Activated CD8-positive, alpha-beta memory T cell treated with anti-CD3 and anti-CD28 coated beads for 1 hour (primary cell): ENCODE results near the gene CGNL1.

Experiments
- DNase-seq, 2 donors: peaks; one replicate each; pipeline ENCODE4 v3.0.0-alpha.2; 2020; ENCODE audit warnings: low read depth in 1 of 2; ENCODE audit errors: extremely low read depth in 1 of 2

The CGNL1 gene

DNA sequence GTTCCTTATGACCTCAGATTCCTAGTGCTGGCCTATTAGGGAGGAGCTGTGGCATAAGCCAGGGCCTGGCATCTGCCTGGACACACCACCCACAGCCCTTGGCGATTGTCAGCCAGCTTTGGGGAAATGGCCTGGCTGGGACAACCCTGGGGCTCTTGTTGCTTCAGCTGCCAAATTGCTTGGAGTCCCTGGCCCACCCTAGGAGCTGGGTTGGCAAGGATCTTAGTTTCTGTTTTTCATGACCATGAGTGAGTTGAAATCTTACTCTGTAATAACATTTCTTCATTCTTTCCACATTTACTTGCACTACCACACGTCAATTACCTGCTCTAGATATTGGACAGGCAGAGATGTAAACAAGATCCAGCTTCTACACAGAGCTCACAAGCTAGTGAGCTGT lies 213.4 kb downstream of the CGNL1 start:
- no peak for DNase-seq

DNA sequence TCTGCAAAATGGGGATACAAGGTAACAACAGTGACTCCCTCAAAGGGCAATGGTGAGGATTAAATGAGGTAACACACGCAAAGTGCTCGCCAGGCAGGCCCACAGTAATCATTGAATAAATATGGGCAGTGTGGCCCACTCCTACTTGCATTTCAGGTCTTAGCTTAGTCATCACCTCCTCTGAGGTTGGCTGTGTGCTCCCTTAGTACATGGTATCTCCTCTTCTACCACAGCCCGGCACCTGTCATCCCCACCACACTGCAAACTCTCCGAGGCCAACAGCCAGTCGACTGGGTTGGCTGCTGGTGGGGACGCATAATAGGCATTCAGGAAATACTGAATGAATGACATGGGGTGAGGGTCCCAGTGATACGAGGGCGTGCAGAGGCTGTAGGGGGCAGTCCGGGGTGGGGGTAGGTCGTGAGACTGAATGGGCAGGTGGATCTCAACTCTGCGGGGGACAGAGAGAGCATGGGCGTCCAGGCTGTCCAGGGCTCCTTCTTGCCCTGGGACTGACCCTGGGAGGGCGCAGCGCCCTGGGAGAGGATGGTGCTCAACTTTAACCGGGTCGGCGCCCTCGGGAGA lies 215.0 kb downstream of the CGNL1 start:
- no peak for DNase-seq

DNA sequence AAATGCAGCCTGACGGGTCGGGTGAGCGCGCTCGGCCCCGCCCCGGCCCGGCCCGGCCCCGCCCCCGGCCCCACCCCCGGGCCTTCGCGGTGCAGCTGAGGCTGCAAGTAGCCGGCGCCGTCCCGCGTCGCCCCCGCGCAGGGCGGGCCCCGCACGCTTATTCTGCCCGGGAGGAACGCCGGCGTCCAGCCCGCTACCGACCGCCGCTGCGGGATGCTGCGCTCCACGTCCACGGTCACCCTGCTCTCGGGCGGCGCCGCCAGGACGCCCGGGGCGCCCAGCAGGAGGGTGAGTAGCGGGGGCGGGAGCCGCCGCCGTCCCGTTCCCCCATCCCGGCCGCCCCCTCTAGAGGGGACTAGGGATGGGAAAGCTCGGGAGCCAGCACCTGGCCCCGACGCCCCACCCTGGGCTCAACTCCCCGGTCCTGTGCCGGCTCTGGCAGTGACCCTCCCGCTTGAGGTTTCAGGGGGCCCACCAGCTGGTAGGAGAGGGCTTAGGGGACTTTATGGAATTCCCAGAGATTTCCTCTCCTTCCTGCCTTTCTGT lies 215.6 kb downstream of the CGNL1 start, which contains the start of gene MYZAP:
TSS of gene MYZAP (plus strand) at position 83 of the 546 bp plus-strand sequence. CDS start at position 214, 131 bp downstream.
- DNase-seq, result no peak

DNA sequence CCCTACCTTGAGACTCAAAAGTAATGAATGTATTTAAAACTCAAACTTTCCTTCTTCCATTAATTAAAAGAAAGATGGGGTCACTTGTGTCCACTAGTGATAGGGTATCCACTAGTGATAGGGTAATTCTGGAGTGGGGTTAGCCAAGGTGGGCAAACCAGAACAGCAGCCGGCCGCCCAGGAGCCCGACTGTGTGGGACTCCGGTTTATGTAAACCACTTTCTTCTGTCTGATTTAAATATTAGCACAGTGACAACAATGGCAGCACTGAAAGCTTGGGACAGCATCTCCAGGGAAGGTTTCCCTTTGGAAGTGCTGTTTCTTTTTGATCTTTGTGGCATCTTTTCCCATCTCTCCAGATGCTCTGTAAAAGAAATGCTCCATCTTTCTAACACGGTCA lies 216.1 kb downstream of the CGNL1 start:
- no peak for DNase-seq

DNA sequence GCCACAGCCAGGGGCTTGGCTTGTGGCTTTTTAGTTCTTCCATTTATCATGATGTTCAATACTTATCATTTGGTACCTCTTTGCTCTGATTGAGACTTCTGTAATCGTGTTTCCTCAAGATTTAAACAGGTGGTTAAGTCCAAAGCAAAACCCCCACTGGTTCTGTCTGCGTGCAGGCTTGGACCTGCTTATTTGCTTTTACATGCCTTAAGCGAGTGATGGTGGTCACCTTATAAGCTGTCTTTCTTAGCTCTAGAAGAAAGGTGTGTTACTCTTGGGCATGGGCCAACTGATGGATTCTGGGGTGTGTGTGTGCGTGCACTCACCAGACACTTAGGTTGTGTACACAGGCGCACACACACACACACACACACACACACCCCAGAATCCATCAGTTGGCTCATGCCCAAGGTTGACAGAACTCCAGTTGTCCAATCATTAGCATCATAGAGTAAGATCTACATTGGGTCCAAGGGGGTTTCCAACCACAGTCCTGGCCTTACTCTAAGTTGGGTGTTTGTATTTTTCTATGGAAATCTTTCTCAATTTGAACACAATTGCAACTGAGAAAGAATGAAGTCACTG lies 216.6 kb downstream of the CGNL1 start:
- no peak for DNase-seq

DNA sequence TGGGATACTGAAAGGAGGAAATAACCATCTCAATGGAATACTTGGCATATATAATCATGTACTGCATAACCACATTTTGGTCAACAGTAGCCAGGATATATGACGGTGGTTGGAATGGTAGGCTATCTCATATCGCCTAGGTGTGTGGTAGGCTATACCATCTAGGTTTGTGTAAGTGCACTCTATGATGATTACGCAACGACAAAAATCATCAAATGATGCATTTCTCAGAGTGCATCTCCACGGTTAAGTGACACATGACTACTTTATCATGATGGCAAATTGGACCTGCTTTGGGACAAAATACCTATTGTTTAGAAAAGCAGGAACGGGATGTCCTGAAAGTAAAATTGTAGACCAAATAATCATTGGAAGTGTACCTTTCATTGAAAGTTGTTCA lies 218.2 kb downstream of the CGNL1 start:
- DNase-seq, result no peak

DNA sequence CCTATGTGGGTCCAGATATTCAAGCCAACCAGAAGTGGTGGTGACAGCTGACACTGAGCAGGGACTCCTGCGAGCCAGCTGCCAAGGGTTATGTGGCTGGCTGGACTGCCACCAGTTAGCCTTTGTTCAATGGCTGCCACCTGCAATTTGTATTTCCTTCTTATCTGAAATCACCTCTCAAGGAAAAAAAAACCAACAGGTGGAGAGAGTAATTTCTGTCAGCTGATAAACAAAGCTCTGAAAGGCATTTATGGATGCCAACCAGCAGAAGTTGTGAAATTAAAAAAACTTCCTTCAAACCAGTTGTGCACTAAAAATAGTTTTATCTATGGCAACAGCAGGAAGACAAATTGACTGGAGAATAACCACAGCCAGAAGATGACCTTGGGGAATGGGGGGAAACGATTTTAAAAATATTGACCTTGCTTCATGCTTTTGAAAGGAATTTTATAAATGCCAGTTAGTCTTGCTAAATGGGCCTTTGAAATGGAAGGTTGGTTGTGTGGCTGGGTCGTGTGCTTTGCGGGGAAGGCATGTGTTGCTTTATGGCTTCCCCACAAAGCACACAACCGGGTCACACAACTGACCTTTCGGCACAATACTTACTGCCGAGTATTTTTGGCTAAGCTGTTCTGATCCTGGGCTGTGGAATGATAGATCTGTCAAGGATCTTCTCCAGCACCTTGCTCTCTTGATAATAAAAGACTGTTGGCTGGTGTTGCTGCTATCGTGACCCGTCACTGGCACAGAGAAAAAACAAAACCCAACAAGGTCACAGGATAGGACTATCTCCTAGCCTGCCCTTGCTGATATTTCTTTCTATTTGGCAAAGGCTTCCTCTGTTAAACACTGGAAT lies 218.9 kb downstream of the CGNL1 start:
- DNase-seq, result no peak

DNA sequence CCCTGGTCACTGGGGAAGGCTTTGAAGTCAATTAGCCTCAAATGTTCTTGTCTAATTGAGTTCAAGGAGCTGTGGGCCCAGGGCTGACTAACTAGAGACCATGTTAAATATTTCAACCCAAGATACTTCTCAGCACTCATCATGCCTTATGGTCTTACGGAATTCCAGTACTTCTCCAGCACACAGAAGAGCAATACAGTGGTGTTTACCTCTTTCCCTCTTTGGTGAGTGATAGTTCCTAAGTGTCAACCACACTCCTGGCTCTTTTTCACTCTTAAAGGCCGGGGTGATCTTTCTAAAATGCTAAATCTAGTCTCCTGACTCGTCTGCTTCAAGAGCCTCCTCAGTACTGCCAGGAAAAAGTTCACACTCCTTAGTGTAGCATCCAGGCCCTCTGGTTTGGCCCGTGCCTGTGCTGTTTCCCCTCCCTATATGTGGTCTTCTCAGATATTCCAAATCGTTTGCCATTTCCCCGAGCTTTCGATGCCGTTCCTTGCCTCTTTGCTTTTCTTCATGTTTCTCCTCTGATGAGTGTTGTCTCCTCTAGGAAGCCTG lies 220.1 kb downstream of the CGNL1 start:
- DNase-seq, result no peak

DNA sequence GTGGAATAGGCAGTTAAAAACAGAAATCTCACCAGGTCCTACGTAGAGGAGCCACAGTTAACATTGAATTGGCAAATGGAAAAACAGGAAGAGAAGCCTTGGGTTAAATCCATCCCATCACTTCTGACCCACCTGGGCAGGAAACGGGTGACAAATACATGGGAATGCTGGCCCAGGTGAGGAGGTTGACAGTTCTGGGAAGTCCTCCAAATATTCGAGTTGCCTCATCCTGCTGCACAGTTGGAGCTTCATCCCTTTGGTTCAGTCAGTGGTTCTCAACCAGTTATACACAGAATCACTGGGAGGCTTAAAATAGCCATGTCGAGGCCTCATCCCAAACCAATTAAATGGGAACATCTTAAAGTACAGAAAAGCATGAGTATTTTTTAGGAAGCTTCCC lies 220.7 kb downstream of the CGNL1 start:
- no peak for DNase-seq

DNA sequence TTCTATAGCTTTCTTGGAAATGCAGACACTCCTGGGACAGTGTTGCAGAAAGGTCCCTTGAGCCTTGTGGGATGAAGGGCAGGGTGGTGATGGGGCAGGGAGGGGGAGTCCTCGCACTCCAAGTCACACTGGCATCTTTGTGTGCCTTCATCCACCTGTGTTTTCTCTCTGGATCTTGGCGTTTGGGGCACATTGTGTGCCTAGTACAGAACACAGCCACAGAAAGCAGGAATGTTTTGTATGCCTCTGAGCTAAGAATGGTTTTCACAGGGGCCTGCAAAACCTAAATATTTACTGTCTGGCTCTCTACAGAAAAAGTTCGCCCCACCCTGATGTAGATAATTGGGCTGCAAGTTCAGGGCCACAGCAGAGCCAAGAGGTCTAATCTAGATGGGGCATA lies 221.1 kb downstream of the CGNL1 start:
- no peak for DNase-seq

DNA sequence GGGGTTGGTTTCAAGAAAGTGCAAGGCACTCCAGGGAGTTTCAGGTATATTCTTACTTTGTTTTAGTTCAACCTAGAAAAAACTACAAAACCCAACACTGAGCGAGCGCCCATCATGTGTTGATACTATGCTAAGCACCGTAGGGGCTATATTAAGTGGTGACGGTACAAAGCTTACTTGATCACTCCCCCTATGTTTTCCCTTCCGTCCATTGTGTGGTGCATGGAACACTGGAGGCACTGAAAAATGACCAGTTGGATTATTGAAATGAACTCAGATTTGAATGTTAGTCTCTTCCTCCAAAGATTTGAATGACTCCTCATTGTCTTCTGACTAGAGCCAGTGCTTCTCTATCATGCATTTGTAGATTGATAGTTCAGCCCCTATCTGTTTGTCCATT lies 222.0 kb downstream of the CGNL1 start:
- no peak for DNase-seq

DNA sequence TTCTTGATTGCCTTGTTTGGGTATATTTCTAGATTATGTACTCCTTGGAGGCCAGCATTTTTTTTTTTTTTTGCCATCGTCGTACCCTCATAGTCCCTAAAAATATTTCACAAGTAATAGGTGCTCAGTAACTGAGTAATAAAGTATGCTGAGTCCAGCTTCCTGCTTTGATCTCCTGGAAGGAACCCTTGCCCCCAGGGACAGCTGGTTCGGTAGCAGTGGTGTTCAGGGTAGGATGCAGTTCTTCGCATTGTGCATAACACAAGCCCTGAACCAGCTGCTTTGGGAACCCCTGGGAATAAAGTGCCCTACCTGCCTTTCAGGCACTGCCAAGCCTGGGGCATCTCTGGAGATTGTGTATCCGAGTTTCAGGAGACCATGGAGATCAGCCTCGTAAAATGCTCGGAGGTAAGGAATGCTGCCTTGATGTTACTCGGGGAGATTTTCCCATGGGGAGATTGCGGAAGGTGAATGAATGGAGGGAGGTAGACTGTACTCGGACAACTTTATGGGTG lies 223.0 kb downstream of the CGNL1 start:
- DNase-seq, result no peak

DNA sequence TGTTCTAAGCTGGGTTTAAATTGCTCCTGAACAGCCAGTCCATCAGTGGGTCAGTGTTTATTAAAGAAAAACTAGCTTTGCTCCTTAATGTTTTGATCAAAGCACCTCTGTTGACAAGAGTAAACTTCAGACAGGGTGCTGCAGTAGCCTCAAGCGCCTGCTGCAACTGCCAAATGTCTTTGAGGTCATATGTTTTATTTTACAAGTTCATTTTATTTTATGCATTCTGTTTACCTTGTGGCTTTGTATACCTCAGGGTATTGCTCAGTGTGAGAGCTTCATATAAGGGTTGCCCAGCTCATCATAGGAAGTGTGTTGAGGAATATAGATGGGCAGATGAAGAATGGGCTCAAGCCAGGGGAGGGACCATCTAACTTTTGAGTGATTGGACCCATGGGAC lies 223.9 kb downstream of the CGNL1 start:
- DNase-seq, result no peak
